Liver (tissue), 3 donors: ENCODE measurements around the gene TRAIP.

Experiments
- GABPA ChIP-seq, 2 donors: IDR thresholded peaks in 1 of 2; conservative IDR thresholded peaks in 1 of 2; 2 replicates each; pipeline ENCODE4 v1.6.1; 2016; ENCODE audit warnings: antibody characterized with exemption in 2 of 2, mild to moderate bottlenecking in 1 of 2, moderate library complexity in 1 of 2
- HNF4G ChIP-seq: IDR thresholded peaks from 2 replicates; pipeline ENCODE4 v1.6.1; 2016; ENCODE audit warnings: antibody characterized with exemption
- JUND ChIP-seq, 2 donors: IDR thresholded peaks; 2 replicates each; pipeline ENCODE4 v1.6.1; 2016; ENCODE audit warnings: antibody characterized with exemption in 2 of 2
- SP1 ChIP-seq: IDR thresholded peaks from 2 replicates; pipeline ENCODE4 v1.6.1; 2018; ENCODE audit warnings: antibody characterized with exemption, mild to moderate bottlenecking
- TAF1 ChIP-seq: conservative IDR thresholded peaks from 2 replicates; pipeline ENCODE4 v1.6.1; 2016; ENCODE audit warnings: antibody characterized with exemption, mild to moderate bottlenecking
- TF ChIP-seq, protein P1 (sequence below): fragments of 150-350 bp; IDR thresholded peaks from 2 replicates; pipeline ENCODE4 v1.5.1; 2017; ENCODE audit warnings: improper control_type of control experiment, low read depth, low read length; ENCODE audit not compliant: missing input control
- TF ChIP-seq, protein P2 (sequence below): IDR thresholded peaks from 2 replicates; pipeline ENCODE4 v1.6.1; 2016; ENCODE audit warnings: antibody characterized with exemption
- TF ChIP-seq, protein P3 (sequence below): IDR thresholded peaks from 2 replicates; pipeline ENCODE4 v1.6.1; 2016; ENCODE audit warnings: antibody characterized with exemption
- donor health status: healthy.
- donor health status: healthy.

- TF ChIP-seq, protein P1, sequence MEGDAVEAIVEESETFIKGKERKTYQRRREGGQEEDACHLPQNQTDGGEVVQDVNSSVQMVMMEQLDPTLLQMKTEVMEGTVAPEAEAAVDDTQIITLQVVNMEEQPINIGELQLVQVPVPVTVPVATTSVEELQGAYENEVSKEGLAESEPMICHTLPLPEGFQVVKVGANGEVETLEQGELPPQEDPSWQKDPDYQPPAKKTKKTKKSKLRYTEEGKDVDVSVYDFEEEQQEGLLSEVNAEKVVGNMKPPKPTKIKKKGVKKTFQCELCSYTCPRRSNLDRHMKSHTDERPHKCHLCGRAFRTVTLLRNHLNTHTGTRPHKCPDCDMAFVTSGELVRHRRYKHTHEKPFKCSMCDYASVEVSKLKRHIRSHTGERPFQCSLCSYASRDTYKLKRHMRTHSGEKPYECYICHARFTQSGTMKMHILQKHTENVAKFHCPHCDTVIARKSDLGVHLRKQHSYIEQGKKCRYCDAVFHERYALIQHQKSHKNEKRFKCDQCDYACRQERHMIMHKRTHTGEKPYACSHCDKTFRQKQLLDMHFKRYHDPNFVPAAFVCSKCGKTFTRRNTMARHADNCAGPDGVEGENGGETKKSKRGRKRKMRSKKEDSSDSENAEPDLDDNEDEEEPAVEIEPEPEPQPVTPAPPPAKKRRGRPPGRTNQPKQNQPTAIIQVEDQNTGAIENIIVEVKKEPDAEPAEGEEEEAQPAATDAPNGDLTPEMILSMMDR, result no peak
- TF ChIP-seq SP1 (no peak), TAF1 (no peak), JUND (IDR thresholded peaks at IDR 0.05) (no peak), GABPA (IDR thresholded peaks at IDR 0.05 in 1 of 2, conservative IDR thresholded peaks at IDR 0.05 in 1 of 2) (no peak), HNF4G (no peak)
- TF ChIP-seq, protein P2, sequence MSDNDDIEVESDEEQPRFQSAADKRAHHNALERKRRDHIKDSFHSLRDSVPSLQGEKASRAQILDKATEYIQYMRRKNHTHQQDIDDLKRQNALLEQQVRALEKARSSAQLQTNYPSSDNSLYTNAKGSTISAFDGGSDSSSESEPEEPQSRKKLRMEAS, result no peak
- TF ChIP-seq, protein P3, sequence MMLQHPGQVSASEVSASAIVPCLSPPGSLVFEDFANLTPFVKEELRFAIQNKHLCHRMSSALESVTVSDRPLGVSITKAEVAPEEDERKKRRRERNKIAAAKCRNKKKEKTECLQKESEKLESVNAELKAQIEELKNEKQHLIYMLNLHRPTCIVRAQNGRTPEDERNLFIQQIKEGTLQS, result no peak
Measured at GRCh38 chr3:49896345-49896744, 40.0 kb upstream of the TRAIP start.
